ENCODE measurements around the gene LRRC18. TPM values are rescaled to one million over a fixed set of nuclear protein-coding genes. Genes with fewer than 3 reads are reported as not detected.

Gene LRRC18
- polyA plus RNA-seq, 2 of the 4 experiments (the other 2 are of a cell fraction), result not detected

DNA sequence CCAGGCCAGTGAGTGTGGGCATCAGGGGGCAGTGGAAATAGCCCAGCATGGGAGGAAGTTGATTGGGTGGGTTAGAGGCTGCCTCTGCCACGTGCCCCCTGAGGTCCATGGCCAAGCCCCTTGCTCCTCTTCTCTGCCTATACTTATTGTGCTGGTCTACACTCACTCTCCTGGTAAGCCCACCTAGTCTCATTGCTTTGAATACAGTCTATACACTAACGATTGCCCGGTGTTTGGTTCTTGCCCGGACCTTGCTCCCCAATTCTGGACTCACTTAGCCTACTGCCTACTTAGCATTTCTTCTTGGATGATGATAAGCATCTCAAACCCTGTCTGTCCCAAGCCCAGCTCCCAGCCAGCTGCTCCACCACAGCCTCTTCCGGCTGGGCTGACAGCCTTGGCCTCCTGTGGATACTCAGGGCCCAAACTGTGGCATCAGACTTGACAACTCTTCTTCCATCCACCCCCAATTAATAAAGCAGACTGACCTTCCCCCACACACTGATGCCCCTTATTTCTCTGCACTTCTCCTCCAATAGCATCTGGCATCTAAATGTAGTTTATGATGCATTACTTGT is 10.1 kb downstream of the LRRC18 start (continued):
- TF ChIP-seq, protein P1, sequence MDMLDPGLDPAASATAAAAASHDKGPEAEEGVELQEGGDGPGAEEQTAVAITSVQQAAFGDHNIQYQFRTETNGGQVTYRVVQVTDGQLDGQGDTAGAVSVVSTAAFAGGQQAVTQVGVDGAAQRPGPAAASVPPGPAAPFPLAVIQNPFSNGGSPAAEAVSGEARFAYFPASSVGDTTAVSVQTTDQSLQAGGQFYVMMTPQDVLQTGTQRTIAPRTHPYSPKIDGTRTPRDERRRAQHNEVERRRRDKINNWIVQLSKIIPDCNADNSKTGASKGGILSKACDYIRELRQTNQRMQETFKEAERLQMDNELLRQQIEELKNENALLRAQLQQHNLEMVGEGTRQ (IDR thresholded peaks at IDR 0.05), result no peak
- TF ChIP-seq EHMT2 (IDR thresholded peaks at IDR 0.05; ENCODE audit: low read depth), result no peak
- no peak for TF ChIP-seq ATOH8 (CRISPR knock-in tag; IDR thresholded peaks at IDR 0.05; ENCODE audit: low read depth)

DNA sequence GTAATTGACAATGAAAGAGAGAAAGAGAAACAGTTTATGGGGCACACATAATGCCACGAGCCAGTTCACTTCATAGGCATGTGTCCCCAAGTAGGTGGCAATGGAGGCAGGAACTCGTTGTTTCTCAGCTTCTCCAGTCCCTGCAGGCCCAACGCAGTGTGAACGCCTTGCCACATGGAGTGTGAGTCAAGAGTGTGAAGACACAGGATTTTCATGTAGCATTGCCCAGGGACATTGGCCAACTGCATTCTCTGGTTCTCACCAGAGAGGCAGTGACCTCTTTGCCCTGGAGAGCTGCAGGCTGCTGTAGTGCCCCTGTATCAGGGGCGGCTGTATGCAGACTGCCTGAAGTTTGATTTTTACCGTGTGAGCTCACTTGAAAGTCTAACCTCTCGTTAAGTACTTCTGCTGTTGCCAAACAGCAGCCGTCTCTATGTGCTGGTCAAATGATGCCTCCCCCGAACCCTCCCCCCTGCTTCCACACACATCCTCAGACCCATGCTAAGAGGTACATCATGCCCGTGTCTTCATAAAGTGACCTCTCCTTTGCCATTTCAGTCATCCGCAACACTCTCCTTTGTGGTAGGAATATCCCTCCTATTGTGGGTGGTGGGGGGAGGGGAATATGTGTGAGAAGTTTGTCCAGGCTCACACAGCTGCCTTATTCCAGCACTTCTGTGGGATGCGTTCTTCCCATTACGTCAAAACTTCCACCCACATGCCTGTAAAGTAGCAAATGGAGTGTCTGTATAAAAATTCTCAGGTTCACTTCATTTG is 12.7 kb downstream of the LRRC18 start:
- 32% methylated on average over 12 of the region's 13 CpGs for WGBS (ENCODE audit: missing lambda C conversion rate)
- no peak for ATAC-seq
- Histone ChIP-seq H3K4me1 (no peaks in the 10 kb centered on the region), H3K27ac (no peak overlapping the region), H3K4me2 (no peak overlapping the region), H3K4me3 (no peak overlapping the region), H3K9me3 (no peaks in the 10 kb centered on the region)
- CTCF ChIA-PET, result no interaction called here
- POLR2A ChIA-PET, result no interaction called here
- no peak for FAIRE-seq
- no peak for TF ChIP-seq POLR2A (IDR thresholded peaks at IDR 0.05; ENCODE audit: low read length)
- no peak for TF ChIP-seq CBX8 (IDR thresholded peaks at IDR 0.05)
- TF ChIP-seq CEBPB (IDR thresholded peaks at IDR 0.05), result no peak
- no peak for TF ChIP-seq ZNF302 (CRISPR knock-in tag; IDR thresholded peaks at IDR 0.05)
- no peak for TF ChIP-seq MYC (IDR thresholded peaks at IDR 0.05; ENCODE audit: borderline replicate concordance, low read length)
- TF ChIP-seq CBX2 (IDR thresholded peaks at IDR 0.05; ENCODE audit: borderline replicate concordance, low read depth), result no peak
- TF ChIP-seq RARB (CRISPR knock-in tag; IDR thresholded peaks at IDR 0.05), result no peak
- TF ChIP-seq, protein P2, sequence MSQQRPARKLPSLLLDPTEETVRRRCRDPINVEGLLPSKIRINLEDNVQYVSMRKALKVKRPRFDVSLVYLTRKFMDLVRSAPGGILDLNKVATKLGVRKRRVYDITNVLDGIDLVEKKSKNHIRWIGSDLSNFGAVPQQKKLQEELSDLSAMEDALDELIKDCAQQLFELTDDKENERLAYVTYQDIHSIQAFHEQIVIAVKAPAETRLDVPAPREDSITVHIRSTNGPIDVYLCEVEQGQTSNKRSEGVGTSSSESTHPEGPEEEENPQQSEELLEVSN (IDR thresholded peaks at IDR 0.05; ENCODE audit: borderline replicate concordance, low read depth), result no peak
- DNase-seq (ENCODE audit: low read depth in 1 of 2, low spot score in 1 of 2), result no peak

DNA sequence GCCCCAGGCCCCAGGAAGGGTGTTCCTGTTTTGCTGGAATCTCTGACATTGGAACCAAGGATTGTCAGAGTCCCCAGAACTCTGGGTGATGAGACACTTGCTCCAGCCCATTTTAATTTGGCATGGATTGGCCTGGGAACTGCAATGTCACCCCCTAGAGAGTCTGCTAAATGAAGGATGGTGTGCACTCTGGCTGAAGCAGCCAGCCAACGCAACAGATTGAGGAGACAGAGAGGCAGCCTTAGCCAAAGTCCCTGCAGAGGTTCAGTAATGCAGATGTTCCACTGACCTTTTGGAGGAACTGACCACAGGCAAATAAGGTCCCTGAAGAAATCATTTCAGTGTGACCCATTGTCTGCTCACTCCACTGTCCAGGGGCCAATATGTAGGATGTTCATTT is 13.4 kb downstream of the LRRC18 start:
- H3K4me3 ChIP-seq, result no peak overlapping the region
- ChIA-PET POLR2A (no interaction called here), CTCF (no interaction called here)
- ATAC-seq, result no peak
- no peak overlapping the region for H3K4me2 ChIP-seq
- H3K27ac ChIP-seq, result no peak overlapping the region
- 50% methylated on average over 1 of the region's 1 CpG for WGBS (ENCODE audit: missing lambda C conversion rate)
- TF ChIP-seq ZC3H11A (IDR thresholded peaks at IDR 0.05) (no peak), FOSL2 (IDR thresholded peaks at IDR 0.05) (no peak), FOSL2 (CRISPR knock-in tag; IDR thresholded peaks at IDR 0.05) (no peak), POLR2A (IDR thresholded peaks at IDR 0.05; ENCODE audit: low read length) (no peak), ZFP36 (IDR thresholded peaks at IDR 0.05; ENCODE audit: borderline replicate concordance, partially characterized antibody) (no peak), FOXS1 (CRISPR knock-in tag; IDR thresholded peaks at IDR 0.05) (no peak), HMGXB4 (CRISPR knock-in tag; IDR thresholded peaks at IDR 0.05; ENCODE audit: borderline replicate concordance) (no peak)
- TF ChIP-seq, protein P3, sequence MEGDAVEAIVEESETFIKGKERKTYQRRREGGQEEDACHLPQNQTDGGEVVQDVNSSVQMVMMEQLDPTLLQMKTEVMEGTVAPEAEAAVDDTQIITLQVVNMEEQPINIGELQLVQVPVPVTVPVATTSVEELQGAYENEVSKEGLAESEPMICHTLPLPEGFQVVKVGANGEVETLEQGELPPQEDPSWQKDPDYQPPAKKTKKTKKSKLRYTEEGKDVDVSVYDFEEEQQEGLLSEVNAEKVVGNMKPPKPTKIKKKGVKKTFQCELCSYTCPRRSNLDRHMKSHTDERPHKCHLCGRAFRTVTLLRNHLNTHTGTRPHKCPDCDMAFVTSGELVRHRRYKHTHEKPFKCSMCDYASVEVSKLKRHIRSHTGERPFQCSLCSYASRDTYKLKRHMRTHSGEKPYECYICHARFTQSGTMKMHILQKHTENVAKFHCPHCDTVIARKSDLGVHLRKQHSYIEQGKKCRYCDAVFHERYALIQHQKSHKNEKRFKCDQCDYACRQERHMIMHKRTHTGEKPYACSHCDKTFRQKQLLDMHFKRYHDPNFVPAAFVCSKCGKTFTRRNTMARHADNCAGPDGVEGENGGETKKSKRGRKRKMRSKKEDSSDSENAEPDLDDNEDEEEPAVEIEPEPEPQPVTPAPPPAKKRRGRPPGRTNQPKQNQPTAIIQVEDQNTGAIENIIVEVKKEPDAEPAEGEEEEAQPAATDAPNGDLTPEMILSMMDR (IDR thresholded peaks at IDR 0.05), result no peak
- H3K9me3 ChIP-seq, result no peaks in the 10 kb centered on the region
- H3K4me1 ChIP-seq, result no peaks in the 10 kb centered on the region
- no peak for DNase-seq (ENCODE audit: low read depth in 1 of 2, low spot score in 1 of 2)
- FAIRE-seq, result no peak
